ENCODE data around the gene KIFAP3.

DNA sequence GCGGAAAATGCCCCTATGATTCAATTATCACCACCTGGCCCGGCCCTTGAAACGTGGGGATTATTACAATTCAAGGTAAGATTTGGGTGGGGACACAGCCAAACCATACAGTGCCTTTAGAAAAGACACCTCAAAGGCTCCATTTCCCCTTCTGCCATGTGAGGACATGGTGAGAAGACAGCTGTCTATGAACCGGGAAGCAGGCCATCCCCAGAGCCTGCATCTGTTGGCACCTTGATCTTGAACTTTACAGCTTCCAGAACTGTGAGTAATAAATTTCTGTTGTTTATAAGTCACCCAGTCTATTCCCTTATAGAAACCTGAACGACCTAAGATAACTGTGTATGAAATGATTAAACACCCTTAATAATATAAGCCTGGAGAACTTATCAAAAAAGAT lies 61.6 kb downstream of the KIFAP3 start:
- TF ChIP-seq, protein P1, sequence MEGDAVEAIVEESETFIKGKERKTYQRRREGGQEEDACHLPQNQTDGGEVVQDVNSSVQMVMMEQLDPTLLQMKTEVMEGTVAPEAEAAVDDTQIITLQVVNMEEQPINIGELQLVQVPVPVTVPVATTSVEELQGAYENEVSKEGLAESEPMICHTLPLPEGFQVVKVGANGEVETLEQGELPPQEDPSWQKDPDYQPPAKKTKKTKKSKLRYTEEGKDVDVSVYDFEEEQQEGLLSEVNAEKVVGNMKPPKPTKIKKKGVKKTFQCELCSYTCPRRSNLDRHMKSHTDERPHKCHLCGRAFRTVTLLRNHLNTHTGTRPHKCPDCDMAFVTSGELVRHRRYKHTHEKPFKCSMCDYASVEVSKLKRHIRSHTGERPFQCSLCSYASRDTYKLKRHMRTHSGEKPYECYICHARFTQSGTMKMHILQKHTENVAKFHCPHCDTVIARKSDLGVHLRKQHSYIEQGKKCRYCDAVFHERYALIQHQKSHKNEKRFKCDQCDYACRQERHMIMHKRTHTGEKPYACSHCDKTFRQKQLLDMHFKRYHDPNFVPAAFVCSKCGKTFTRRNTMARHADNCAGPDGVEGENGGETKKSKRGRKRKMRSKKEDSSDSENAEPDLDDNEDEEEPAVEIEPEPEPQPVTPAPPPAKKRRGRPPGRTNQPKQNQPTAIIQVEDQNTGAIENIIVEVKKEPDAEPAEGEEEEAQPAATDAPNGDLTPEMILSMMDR (IDR thresholded peaks at IDR 0.05) = no peak
- no peak for TF ChIP-seq POLR2A (IDR thresholded peaks at IDR 0.05)

Data from upper lobe of left lung (tissue), 4 donors.